Hematopoietic multipotent progenitor cell treated with erythropoietin and hydrocortisone succinate and interleukin-3 and kit ligand, for 8 days (in vitro differentiated cells): Measurements from ENCODE around the gene MYBPC2.

Source experiments
- DNase-seq: peaks from one replicate; pipeline ENCODE4 v3.0.0-alpha.2; 2015

Gene MYBPC2

GRCh38 chr19:50485284-50485955, 52.7 kb downstream of the MYBPC2 start:
- DNase-seq: no peak

DNA sequence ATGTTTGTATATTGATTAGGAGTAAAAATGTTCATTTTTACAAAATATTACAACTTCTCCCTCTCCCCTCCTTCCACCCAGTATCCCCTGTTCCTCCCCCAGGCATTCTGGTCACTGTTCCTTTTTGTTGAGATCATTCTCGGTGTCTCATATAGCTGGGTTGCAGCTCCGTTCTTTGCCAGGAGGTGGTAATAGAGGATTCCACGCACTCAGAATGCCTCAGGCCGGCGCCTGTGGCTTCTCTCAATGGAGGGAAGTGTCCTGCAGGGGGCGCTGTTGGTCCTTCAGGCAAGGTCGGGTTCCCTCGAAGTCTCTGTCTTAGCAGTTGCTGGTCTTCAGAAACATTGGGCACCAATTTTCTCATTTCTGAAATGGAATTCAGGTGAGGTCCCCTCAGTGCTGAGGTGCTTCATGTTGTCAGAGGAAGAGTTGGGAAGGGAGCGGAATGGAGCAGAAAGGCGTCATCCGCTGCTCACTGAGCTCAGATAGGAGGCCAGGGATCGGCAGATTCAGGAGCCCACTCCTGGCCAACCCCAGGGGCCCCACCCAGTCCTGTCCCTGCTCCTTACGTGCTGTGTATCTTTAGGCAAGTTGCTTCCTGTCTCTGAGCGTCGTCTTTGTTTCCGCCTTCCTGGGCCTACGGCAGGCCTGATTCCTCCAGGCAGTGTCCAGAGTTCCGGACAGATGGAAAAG, 54.3 kb downstream of the MYBPC2 start:
- DNase-seq: peak; percentile 73

DNA sequence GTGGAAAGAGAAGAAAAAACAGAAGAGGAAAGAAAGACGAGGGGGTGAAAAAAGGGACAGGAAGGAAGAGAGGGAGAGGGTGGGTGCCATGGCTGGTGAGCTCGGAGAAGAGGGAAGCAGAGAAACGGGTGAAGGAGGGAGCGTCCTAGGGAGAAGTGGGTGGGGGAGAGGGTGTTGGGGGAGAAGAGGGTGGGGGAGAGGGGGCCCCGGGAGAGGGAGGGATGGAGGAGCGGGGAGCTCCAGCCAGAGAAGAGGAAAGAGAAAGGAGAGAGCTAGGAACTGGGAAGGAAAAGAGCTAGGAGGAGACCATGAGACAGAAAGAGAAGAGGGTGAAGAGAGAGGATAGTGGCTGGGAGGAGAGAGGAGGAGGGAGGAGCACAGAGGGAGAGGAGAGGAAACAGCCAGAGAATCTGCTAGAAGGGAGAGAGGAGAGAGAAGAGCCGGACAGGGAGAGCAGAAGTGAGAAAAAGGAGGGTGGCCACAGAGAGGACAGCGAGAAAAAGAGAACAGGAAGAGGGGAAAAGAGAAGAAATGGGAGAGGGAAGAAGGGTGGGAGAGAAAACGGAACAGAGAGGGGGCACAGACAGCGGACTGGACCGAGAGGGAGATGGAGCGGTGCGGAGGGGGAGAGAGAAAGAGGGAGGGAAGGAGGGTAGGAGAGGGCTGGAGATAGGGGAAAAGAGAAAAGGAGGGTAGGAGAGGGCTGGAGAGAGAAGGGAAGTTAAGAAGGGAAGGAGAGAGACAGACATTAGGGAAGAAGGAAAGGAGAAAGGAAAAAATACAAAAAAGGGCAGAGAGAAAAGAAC, 55.9 kb downstream of the MYBPC2 start:
- DNase-seq: no peak

DNA sequence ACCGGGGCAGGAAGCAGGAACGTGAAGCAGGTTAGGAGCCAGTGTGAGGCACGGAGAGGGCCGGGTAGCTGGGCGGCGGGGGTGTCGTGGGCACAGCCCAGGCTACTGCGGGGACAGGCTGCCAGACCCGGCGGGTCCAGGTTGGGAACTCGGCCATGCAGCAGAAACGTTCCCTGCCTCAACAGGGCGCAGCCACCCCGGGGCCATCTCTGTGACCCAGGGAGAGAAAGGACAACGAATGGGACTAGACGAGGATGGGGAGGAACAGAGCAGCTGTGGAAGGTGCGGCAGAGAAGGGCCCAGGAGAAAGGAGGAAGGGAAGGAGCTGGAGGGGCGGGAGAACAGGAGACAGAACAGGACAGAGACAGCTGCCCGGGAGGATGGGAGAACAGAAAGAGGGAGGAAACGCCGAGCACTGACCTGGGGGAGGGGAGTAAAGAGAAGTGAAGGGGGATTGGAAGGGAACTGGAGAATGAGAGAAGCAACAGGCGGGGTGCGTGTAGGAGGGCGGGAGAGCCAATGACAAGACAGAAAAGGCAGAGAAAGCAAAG, 56.8 kb downstream of the MYBPC2 start:
- DNase-seq: no peak

DNA sequence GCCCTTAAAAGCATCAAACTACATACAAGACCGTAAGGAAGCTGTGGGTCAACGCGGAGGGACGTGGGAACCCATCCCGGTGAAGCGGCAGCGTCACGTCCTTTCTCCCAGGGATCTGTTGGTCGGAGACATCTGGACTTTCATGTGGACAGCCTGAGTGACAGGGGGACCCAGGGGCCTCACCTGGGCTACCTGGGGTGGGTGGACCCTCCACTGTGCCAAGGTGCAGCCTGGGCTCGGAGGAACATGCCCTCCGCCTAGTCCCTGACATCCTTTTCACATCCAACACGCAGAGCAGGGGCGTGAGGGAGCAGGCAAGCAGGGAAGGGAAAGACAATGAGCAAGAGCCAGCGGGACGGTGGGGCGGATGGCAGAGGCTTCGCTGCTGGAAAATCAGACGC, 57.7 kb downstream of the MYBPC2 start:
- DNase-seq: no peak

DNA sequence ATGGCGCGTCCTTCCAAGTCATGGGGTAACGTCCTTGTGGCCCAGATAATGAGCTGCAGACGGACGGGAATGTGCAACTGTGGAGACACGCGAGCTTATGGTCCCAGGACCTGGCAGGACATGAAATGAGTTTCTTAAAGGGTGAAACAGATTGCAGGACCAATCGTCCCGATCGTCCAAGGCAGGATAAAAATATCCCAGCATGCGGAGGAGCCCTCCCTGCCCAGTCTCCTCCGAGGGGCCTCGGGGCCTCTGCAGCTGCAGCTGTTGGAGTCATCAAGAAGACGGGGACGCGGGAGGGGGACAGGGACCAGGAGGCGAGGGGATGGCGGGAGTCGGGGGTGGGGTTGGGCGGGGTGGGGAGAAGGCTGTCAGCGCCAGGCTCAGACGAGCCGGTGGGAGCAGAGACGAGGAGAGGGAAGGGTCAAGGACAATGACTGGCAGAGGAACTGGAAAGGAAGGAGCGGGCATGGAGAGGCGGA, 58.3 kb downstream of the MYBPC2 start:
- no peak for DNase-seq

DNA sequence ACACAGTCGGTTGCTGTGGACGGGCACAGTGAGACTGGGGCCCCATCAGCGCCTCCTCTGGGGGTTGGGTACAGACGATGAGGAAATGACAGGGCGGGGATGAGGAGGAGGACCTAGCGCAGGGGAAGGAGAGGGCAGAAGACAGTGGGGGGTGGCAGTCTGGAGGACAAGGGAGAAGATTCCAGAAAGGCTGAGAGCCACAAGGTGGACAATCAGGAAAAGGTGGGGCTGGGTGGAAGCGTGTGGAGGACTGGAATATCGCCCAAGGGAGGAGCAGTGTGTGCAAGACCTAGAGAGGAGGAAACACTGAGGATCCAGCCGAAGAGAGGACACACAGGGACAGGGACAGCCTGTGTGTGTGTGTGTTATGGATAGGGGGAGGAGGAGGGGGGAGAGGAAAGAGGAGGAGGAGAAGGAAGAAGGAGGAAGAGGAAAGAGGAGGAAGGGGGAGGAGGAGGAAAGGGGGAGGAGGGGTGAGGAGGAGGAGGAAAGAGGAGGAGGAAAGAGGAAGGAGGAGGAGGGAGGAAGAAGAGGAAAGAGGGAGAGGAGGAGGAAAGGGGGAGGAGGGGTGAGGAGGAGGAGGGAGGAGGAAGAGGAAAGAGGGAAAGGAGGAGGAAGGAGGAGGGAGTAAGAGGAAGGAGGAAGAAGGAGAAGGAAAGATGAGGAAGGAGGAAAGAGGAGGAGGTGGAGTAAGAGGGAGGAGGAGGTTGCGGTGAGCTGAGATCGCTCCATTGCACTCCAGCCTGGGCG, 59.8 kb downstream of the MYBPC2 start:
- DNase-seq: no peak

DNA sequence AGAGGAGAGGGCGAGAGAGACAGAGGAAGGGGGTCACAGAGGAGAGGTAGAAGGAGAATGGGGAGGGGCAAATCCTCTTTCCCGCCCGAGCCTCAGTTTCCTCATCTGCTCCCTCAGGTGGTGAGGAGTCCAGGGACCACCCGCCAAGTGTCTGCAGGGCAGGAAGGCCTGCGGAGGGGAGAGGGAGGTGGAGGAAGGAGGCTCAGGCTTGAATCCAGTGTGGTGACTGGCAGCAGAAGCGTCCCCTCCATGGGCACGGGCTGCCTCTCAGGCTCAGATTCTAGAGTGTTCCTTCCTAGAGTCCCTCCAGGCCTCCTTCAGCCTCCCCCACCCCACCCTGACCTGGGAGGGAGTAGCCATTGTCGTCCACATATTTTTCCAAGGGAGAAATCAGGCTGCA, 60.5 kb downstream of the MYBPC2 start:
- no peak for DNase-seq

GRCh38 chr19:50494186-50495019, 61.7 kb downstream of the MYBPC2 start:
- no peak for DNase-seq

GRCh38 chr19:50495020-50495531, 62.4 kb downstream of the MYBPC2 start:
- DNase-seq: no peak

- DNase-seq: no peak
Observed at GRCh38 chr19:50496189-50497021, 63.7 kb downstream of the MYBPC2 start.

- DNase-seq: no peak
Observed at GRCh38 chr19:50497022-50497405, 64.3 kb downstream of the MYBPC2 start.

DNA sequence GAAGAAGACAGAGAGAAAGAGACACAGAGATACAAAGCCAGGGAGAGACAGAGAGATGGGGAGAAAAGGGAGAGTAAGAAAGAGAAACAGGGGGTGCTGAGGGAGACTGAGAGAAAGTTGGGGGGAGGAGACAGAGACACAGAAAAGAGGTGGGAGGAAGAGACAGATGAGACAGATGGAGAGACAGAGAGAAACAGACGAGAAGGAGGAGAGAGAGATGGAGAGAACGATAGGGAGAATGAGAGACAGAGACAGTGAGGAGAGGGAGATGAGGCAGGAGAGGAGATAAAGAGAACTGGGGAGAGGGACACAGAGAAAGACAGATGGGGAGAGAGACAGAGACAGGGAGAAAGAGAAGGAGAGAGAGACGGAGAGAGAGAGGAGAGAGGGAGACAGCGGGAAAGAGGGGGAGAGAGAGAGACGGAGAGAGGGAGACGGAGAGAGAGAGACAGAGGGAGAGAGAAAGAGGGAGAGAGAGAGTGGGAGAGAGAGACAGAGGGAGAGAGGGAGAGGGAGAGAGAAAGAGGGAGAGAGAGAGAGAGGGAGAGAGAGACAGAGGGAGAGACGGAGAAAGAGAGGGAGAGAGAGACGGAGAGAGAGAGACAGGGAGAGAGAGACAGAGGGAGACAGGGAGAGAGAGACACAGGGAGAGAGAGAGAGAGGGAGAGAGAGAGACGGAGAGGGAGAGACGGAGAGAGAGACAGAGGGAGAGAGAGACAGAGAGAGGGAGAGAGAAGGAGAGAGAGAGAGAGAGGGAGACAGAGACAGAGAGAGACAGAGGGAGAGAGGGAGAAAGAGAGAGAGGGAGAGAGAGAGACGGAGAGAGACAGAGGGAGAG, 65.7 kb downstream of the MYBPC2 start:
- DNase-seq: no peak

DNA sequence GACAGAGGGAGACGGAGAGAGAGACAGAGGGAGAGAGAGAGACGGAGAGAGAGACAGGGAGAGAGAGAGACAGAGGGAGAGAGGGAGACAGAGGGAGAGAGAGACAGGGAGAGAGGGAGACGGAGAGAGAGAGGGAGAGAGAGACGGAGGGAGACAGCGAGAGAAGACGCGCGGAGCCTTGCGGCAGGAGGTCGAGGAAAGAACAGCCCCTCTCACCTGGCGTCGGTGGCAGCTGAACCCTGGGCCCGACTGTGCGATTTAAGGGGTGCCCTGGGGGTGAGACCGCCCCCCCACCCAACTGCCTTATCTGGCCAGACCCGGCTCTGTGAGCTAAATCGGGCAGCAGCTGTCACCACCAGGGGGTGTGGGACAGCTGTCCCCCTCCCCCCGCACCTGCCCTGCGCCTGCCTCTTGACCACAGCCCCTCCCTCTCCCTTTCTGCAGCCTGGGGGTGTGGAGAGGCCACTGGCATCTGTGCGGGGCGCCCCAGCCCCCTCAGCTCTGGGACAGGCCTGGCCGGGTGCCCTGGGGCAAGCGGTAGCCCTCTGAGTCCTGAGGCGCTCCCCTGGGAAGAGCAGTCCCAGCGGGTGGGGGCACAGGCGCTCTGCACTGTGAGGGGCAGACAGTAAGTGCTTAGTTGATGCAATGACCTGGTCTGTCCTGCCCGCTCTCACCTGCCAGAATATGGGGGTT, 67.5 kb downstream of the MYBPC2 start:
- DNase-seq: no peak

DNA sequence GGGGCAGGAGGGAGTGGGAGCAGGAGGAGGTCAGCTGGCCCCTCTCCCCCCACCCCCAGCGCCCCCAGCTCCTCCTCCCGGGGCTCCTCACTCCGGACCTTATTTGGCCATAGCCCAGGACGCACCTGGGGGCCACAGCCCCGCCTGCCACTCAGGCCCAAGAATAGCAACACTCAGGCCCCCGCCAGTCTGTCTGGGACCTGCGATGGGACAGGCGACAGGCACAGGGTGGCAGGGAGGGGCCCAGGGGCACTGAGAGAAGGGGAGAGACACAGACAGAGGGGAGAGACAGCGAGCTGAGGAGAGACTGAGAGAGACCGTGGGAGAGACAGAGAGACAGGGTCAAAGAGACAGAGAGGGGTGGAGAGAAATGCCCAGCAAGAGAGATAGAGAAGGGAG, 68.1 kb downstream of the MYBPC2 start:
- no peak for DNase-seq

- DNase-seq: no peak
Observed at GRCh38 chr19:50501186-50501567, 68.5 kb downstream of the MYBPC2 start.

DNA sequence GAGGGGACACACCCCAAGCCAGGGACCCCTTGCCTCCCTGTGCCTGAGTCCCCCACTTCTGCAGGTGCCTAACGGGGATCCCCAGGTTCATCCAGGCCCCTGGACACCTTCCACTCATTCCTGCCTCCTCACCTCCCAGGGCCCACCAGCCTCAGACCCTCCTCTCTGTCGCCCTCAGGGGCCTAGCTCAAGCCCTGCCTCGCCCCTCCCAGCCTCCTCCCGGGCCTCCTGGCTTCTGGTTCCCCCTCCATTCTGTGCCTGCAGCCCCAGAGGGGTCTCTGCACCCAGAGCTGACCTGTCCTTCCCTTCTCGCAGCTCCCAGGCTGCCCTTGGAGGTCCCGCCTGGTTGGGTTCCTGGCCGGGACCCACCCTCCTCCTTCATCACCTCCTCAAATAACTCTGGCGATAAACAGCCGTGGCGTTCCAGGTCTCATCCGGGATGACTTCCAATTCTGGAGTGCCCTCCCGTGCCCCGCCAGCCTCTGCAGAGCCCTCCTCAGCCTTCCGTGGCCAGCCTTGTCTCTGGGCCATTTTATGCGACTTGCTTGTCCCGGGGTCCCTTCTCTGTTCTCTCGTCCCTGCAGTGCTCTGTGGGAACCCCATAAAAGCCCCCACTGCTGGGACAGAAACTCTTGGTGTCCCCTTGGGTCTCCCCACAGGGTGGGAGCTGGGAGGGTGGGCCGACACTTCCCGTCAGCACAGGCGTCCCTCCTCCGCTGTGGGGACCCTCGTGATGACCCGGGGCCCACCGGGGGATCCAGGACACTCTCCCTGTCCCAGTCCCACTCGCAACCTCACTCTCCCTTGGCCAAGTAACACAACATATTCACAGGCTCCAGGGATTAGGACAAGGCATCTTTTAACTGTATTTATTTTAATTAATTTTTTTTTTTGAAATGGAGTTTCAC, 69.1 kb downstream of the MYBPC2 start:
- DNase-seq: no peak
